GM06990 (cell line): ENCODE data around the gene RASA2.
A peak's percentile ranks its signal among the peaks of the same experiment; 100 is the strongest.

Experiments
- DNase-seq: peaks from one replicate; pipeline ENCODE4 v3.0.0-alpha.2; 2011; ENCODE audit not compliant: insufficient read length; ENCODE audit errors: extremely low read depth
- H3K27me3 ChIP-seq: replicated peaks from 2 replicates; pipeline ENCODE4 v1.6.0; 2011; ENCODE audit warnings: low read length; ENCODE audit not compliant: control insufficient read depth, insufficient read depth
- H3K36me3 ChIP-seq: 2 replicates; pipeline ENCODE4 v1.5.1; 2011; ENCODE audit warnings: low read length; ENCODE audit not compliant: control insufficient read depth, insufficient read depth
- H3K4me3 ChIP-seq: replicated peaks from 2 replicates; pipeline ENCODE4 v1.5.1; 2011; ENCODE audit warnings: low read depth, mild to moderate bottlenecking, control low read depth, low read length
- CTCF ChIP-seq: IDR thresholded peaks from 2 replicates; pipeline ENCODE4 v1.5.1; 2011; ENCODE audit warnings: low read length, control low read depth, mild to moderate bottlenecking, inconsistent platforms; ENCODE audit not compliant: insufficient read depth, poor library complexity, severe bottlenecking

Gene RASA2

GRCh38 chr3:141482245-141482922 is 4.4 kb upstream of the RASA2 start:
- Histone ChIP-seq H3K27me3 (no peaks in the 10 kb centered on the region; the same call in 1 of the 2 replicates), H3K4me3 (no peak overlapping the region), H3K36me3 (no peaks in the 10 kb centered on the region)
- no peak for DNase-seq
- no peak for TF ChIP-seq CTCF

GRCh38 chr3:141484701-141485287 is 2.0 kb upstream of the RASA2 start:
- no peak for TF ChIP-seq CTCF
- no peak overlapping the region for H3K4me3 ChIP-seq
- H3K27me3 ChIP-seq: no peaks in the 10 kb centered on the region
- DNase-seq: no peak
- no peaks in the 10 kb centered on the region for H3K36me3 ChIP-seq

GRCh38 chr3:141485641-141486495 is 959 bp upstream of the RASA2 start:
- Histone ChIP-seq H3K36me3 (no peaks in the 10 kb centered on the region), H3K4me3 (no peak overlapping the region), H3K27me3 (no peaks in the 10 kb centered on the region)
- DNase-seq: no peak
- TF ChIP-seq CTCF: no peak

- no peak for DNase-seq
- TF ChIP-seq CTCF: no peak
- no peaks in the 10 kb centered on the region for H3K36me3 ChIP-seq
- H3K27me3 ChIP-seq: no peaks in the 10 kb centered on the region
- peak overlapping the region; percentile 23 for H3K4me3 ChIP-seq
These were observed 406 bp upstream of the RASA2 start for GRCh38 chr3:141486496-141486745.

- H3K4me3 ChIP-seq: peak overlapping the region; percentile 77
- H3K27me3 ChIP-seq: no peaks in the 10 kb centered on the region
- peak; percentile 4 for TF ChIP-seq CTCF
- H3K36me3 ChIP-seq: no peaks in the 10 kb centered on the region
- DNase-seq: peak; percentile 89
These were observed 860 bp downstream of the RASA2 start for GRCh38 chr3:141487521-141488252.
